C4-2B (cell line): ENCODE data around the gene MCF2L2.
A peak's percentile ranks its signal among the peaks of the same experiment; 100 is the strongest.

Source experiments
- H3K27ac ChIP-seq: fragments of 450-650 bp; 2 replicates; pipeline ENCODE4 v1.5.1; 2017
- ZFX ChIP-seq: fragments of 450-650 bp; IDR thresholded peaks from 2 replicates; pipeline ENCODE4 v1.6.1; 2017
- TF ChIP-seq, protein P1 (sequence below): fragments of 450-650 bp; conservative IDR thresholded peaks from 2 replicates; pipeline ENCODE4 v1.5.1; 2017; ENCODE audit warnings: mild to moderate bottlenecking

The MCF2L2 gene

DNA sequence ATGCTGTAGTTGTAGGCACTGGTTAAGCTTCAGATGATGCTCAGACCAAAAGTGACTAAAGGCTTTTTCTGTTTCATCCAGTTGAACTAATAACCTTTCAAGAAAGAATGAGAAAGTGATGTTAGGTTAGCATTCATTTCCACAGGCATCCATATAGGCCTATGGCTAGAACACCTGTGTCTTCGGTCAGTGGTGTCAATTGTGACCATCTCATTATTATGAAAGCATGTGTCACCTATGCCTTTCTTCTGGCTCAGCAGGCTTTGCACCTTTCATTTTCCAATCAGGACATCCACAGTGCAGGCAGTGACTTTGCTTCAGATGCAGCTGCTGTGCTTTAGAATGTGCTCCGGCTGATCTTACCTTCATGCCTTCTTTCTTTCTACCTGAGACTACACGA, 117.5 kb downstream of the MCF2L2 start:
- no peak for TF ChIP-seq ZFX
- TF ChIP-seq, protein P1, sequence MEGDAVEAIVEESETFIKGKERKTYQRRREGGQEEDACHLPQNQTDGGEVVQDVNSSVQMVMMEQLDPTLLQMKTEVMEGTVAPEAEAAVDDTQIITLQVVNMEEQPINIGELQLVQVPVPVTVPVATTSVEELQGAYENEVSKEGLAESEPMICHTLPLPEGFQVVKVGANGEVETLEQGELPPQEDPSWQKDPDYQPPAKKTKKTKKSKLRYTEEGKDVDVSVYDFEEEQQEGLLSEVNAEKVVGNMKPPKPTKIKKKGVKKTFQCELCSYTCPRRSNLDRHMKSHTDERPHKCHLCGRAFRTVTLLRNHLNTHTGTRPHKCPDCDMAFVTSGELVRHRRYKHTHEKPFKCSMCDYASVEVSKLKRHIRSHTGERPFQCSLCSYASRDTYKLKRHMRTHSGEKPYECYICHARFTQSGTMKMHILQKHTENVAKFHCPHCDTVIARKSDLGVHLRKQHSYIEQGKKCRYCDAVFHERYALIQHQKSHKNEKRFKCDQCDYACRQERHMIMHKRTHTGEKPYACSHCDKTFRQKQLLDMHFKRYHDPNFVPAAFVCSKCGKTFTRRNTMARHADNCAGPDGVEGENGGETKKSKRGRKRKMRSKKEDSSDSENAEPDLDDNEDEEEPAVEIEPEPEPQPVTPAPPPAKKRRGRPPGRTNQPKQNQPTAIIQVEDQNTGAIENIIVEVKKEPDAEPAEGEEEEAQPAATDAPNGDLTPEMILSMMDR = no peak
- H3K27ac ChIP-seq = no peak overlapping the region

DNA sequence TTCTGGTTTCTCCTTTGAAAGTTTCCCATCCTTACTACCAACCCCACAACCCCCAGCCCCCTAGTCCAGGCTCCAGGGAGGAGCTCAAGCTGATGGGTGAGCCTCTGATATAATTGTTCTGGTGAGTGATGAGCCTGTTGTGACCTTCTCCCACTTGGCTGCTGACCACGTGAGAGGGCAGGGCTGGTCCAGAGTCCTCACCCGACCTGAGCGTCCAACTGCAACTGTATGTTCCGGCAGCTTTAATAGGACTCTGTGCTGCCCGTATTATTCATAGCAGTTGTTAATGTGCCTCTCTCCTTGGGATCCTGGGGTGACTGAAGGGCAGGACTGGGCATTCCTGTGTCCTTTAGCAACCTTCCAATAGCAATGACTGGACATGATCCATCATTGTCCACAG, 119.1 kb downstream of the MCF2L2 start:
- H3K27ac ChIP-seq = no peak overlapping the region

DNA sequence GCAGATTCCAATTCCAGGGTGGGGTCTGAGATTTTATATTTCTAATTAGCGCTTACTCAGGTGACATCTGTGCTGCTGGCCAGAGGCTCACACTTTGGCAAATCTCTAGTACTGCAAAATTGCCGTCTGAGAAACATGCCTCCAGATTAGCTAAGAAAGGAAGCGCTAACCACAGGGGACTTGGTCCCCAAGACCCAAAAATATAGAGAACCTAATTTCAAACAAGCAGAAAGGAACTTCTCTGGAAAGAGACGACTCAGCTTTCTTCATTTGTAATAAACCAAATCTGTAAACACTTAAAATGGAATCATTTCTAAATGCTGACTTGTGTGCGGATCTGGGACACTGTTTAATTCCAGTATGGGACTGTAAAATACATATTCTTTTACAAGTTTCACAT, 119.7 kb downstream of the MCF2L2 start:
- no peak for TF ChIP-seq ZFX
- TF ChIP-seq, protein P1 = no peak
- no peak overlapping the region for H3K27ac ChIP-seq

More for the DNA sequence above, 119.1 kb downstream of the MCF2L2 start:
- TF ChIP-seq, protein P1 = no peak
- no peak for TF ChIP-seq ZFX

DNA sequence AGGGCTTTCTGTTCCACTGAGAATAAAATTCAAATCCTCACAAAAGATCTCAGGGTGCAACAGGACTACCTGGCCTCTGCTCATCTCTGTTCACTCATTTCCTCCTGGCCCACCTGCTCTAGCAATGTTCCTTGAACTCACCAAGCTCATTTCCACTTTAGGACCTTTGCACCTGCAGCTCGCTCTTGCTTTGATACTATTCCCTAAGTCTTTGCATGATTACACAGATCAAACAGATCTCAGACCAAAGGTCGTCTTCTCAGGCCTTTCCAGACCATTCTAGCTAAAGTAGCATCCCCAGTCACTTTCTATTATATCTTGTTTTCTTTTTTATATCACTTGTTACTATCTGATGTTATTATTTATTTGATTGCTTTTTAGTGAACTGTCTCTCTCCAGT, 120.7 kb downstream of the MCF2L2 start:
- peak overlapping the region; percentile 67 for H3K27ac ChIP-seq
- TF ChIP-seq, protein P1 = no peak
- no peak for TF ChIP-seq ZFX

DNA sequence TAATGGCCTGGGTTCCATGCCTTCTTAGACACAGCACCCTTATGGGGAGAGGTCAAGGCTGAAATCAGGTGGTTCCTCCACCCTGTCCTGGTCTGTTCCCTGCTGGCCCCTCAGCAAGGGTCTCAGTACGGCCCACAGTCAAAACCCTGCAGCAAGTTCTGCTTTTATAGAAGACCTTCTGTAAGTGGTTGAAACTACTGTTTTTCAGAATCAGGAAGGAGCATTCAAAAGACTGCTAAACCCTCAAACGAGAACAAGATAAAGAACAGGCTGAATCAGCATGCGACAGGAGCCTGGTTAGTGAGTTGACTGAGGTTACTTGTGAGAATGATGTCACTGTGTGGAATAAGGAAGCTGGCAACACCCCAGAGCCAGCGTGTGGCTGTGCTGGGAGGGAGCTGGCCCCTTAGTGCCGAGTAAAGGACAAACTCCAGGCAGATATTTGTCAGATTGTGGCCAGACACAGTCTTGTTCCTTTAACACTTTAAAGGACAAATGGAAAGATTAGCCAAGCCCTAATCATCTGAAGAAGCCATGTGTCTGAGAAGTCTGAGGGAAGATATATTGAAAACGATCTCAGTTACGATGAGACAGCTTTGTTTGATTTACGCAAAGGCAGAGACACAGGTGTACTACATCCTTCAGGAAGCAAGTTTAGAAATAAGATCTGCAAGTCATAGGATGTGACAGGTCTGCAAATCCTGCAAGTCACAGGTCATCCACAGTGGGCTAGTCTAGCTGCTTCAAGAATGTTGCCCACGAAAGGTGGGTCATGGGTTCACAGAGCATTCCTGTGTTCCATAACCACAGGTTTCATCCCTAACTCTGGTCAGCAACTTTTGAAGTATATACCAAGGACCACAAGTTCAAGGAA, 121.4 kb downstream of the MCF2L2 start:
- peak overlapping the region; percentile 67 for H3K27ac ChIP-seq
- TF ChIP-seq ZFX = no peak
- TF ChIP-seq, protein P1 = no peak

DNA sequence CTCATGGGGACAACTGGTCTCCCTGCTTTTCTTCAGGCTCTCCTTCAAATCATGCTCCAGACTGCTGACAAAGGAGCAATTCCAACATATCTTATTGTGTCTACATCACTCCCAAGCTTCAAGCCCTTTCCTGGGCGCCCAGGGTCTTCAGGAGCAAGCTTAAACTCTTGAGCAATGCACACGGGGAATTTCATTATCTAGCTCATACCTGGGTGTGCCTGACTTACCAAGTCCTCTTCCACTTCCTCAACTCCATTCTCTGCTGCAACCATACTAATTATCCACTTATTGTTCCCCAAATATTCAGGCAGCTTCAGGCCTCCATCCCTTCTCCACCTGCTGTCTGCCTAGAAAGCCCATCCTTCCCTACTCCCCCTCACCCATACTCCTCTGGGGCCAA, 124.7 kb downstream of the MCF2L2 start:
- H3K27ac ChIP-seq = no peak overlapping the region

More for the DNA sequence above, 124.7 kb downstream of the MCF2L2 start:
- no peak for TF ChIP-seq ZFX
- TF ChIP-seq, protein P1 = no peak
